Measurements from ENCODE around the gene RECQL.

DNA sequence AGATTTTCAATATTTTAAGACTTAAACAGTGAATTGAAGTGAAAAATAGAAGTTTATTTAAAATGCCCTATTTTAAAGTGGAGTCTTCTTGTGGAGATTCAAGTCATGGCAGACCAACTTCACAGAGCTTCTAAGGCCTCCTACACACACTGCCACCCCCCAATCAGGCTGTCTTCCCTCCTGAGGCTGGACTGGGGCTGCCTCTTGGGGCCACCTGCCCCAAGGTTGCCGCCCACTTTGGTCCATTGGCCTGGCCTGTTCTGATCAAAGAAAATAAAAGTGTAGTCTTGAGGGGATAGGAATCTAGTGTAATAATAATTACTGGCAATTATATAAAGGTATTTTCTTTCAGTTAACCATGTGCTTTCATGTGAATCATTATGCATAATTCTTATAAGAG lies 1.4 kb upstream of the RECQL start:
- TF ChIP-seq, protein P1, sequence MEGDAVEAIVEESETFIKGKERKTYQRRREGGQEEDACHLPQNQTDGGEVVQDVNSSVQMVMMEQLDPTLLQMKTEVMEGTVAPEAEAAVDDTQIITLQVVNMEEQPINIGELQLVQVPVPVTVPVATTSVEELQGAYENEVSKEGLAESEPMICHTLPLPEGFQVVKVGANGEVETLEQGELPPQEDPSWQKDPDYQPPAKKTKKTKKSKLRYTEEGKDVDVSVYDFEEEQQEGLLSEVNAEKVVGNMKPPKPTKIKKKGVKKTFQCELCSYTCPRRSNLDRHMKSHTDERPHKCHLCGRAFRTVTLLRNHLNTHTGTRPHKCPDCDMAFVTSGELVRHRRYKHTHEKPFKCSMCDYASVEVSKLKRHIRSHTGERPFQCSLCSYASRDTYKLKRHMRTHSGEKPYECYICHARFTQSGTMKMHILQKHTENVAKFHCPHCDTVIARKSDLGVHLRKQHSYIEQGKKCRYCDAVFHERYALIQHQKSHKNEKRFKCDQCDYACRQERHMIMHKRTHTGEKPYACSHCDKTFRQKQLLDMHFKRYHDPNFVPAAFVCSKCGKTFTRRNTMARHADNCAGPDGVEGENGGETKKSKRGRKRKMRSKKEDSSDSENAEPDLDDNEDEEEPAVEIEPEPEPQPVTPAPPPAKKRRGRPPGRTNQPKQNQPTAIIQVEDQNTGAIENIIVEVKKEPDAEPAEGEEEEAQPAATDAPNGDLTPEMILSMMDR (IDR thresholded peaks at IDR 0.05): no peak
- no peak for TF ChIP-seq POLR2A (IDR thresholded peaks at IDR 0.05)
